ENCODE results near the gene RIPOR3.
"Not testable (repeated sequence)": the region's sequence is repeated elsewhere in the genome, so short reads cannot be mapped to it uniquely, and the experiment has no call there.

RIPOR3 gene

GRCh38 chr20:50724851-50725723, 33.7 kb upstream of the RIPOR3 start:
- DNase-seq, result peak; percentile 77 to 88

GRCh38 chr20:50724112-50724725, 32.9 kb upstream of the RIPOR3 start:
- no peak for DNase-seq

DNA sequence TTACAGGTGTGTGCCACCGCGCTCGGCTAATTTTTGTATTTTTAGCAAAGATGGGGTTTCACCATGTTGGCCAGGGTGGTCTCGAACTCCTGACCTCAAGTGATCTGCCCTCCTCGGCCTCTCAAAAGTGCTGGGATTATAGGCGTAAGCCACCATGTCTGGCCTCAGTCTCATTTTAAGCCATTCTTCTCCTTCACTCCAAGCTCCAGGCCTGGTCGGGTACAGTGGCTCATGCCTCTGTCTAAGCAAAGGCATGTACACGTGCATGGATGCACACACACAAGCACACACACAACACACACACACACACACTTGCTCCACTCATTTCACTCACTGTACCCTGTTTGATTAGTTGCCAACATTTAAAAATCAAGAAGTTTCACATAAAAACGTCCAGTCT, 32.3 kb upstream of the RIPOR3 start:
- DNase-seq, result no peak

DNA sequence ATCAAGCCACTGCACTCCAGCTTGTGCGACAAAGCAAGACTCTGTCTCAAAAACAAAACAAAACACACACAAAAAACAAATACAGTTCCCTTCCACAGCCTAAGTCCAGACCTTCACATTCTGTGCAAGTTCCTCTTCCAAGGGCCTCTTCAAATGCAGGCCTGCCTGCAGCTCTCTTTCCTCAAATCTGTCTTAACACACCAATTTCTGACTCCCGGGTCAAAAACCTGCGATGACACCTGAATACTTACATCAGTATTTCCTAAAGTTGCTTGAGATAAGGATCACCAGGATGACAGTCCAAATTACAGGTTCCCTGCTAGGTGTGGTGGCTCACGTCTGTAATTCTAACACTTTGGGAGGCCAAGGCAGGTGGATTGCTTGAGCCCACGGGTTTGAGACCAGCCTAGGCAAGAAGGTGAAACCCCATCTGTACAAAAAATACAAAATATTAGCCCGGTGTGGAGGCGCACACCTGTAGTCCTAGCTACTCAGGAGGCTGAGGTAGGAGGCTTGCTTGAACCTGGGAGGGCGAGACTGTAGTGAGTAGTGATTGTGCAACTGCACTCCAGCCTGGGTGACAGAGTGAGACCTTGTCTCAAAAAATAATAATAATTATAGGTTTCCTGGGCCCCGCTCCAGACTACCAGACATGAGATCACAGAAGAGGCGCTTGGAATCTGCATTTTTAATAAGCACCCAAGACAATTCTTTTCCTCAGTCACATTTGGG, 31.2 kb upstream of the RIPOR3 start:
- DNase-seq, result no peak

DNA sequence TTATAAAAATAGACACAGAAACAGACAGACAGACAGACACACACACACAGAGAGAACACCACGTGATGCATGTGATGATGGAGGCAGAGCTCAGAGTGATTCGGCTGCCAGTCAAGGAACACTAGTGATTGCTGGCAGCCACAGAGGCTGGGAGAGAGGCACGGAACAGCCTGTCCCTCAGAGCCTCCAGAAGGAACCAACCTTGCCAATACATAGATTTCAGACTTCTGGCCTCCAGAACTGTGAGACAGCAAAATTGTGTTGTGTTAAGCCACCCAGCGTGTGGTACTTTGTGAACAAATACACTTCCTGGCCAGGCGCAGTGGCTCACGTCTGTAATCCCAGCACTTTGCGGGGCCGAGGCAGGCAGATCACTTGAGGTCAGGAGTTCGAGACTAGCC, 30.5 kb upstream of the RIPOR3 start:
- DNase-seq, result no peak

GRCh38 chr20:50720582-50720981, 29.2 kb upstream of the RIPOR3 start:
- DNase-seq, result no peak

DNA sequence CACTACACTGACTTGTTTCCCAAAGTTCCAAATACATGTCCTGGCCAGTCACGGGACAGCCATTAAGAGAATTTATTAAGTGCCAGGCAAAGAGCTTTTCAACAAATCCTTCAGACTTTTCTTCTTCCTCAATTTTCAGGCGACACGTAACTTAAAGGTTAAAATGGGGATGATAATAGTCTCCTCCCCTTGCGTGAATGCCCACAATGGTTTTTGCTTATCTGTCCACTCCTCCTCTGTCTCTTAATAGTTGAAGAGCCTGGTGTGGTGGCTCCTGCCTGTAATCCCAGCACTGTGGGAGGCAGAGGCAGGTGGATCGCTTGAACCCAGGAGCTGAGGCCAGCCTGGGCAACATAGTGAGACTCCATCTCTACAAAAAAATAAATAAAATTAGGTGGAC, 28.7 kb upstream of the RIPOR3 start:
- no peak for DNase-seq

- DNase-seq, result no peak
Observed at GRCh38 chr20:50719328-50719727, 28.0 kb upstream of the RIPOR3 start.

GRCh38 chr20:50717974-50718761, 26.8 kb upstream of the RIPOR3 start:
- no peak for DNase-seq

DNA sequence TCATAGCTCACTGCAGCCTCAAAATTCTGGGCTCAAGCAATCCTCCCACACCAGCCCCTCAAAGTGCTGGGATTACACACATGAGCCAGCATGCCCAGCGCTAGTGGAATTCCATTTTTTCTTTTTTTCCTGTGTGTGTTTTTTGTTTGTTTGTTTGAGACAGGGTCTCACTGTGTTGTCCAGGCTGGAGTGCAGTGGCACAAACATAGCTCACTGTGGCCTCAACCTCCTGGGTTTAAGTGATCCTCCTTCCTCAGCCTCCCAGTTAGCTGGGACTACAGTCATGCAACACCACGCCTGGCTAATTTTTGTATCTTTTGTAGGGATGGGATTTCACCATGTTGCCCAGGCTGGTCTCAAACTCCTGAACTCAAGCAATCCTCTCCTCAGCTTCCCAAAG, 26.0 kb upstream of the RIPOR3 start:
- DNase-seq, result no peak

- no peak for DNase-seq
Observed at GRCh38 chr20:50716518-50716917, 25.2 kb upstream of the RIPOR3 start.

DNA sequence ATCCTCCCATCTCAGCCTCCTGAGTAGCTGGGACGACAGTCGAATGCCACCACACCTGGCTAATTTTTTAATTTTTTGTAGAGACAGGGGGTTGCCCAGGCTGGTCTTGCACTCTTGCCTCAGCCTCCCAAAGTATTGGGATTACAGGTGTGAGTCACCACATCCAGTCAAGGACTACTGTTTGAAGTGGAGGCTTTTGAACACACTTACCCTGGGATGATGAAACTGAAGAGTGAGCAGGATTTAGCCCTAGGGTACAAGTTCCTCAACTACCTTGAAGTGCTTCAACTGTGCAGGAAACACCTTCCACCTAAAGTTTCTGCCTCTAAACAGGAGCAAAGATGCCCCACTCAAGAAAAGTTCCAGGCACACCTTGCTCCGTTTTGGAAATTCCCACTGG, 24.4 kb upstream of the RIPOR3 start:
- DNase-seq, result no peak

DNA sequence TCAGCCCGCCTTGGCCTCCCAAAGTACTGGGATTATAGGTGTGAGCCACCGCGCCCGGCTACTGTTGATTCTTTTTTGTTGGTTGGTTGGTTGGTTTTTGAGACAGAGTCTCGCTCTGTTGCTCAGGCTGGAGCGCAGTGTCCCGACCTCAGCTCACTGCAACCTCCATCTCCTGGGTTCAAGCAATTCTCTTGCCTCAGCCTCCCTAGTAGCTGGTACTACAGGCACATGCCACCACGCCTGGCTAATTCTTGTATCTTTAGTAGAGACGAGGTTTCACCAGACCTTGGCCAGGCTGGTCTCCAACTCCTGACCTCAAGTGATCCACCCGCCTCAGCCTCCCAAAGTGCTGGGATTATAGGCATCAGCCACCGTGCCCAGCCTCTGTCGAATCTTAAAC, 23.1 kb upstream of the RIPOR3 start:
- not testable (repeated sequence) for DNase-seq

GRCh38 chr20:50713657-50714101, 22.3 kb upstream of the RIPOR3 start:
- no peak for DNase-seq

GRCh38 chr20:50712771-50713656, 21.7 kb upstream of the RIPOR3 start:
- DNase-seq, result no peak

- DNase-seq, result no peak
Observed at GRCh38 chr20:50711113-50711825, 19.9 kb upstream of the RIPOR3 start.

- DNase-seq, result no peak
Observed at GRCh38 chr20:50710492-50711063, 19.2 kb upstream of the RIPOR3 start.

- no peak for DNase-seq
Observed at GRCh38 chr20:50709636-50709973, 18.3 kb upstream of the RIPOR3 start.

- DNase-seq, result no peak
Observed at GRCh38 chr20:50708845-50709635, 17.7 kb upstream of the RIPOR3 start.

GRCh38 chr20:50704971-50705370, 13.6 kb upstream of the RIPOR3 start:
- no peak for DNase-seq
